ENCODE measurements around the gene SHISA2.

DNA sequence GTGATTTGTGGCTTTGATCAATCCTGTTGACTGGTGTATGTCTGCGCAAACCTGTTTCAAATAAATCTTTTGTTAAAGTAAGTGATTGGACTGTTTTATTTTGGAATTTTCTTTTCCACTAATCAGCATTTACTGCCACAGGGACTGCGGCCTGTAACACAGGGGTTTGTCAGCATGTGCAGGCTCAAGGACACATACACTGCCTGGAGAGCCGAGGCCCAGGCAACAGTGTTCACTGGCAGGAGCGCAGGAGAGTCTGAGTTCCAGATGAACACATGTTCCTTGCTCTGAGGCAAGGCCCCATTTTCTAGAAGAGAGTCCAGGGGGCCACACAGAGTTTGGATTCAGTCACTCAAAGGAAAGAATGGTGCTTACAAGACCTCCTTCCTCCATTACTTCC lies 26.0 kb downstream of the SHISA2 start:
- TF ChIP-seq, protein P1, sequence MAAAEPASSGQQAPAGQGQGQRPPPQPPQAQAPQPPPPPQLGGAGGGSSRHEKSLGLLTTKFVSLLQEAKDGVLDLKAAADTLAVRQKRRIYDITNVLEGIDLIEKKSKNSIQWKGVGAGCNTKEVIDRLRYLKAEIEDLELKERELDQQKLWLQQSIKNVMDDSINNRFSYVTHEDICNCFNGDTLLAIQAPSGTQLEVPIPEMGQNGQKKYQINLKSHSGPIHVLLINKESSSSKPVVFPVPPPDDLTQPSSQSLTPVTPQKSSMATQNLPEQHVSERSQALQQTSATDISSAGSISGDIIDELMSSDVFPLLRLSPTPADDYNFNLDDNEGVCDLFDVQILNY (CRISPR knock-in tag; IDR thresholded peaks at IDR 0.05) = no peak
- TF ChIP-seq, protein P2, sequence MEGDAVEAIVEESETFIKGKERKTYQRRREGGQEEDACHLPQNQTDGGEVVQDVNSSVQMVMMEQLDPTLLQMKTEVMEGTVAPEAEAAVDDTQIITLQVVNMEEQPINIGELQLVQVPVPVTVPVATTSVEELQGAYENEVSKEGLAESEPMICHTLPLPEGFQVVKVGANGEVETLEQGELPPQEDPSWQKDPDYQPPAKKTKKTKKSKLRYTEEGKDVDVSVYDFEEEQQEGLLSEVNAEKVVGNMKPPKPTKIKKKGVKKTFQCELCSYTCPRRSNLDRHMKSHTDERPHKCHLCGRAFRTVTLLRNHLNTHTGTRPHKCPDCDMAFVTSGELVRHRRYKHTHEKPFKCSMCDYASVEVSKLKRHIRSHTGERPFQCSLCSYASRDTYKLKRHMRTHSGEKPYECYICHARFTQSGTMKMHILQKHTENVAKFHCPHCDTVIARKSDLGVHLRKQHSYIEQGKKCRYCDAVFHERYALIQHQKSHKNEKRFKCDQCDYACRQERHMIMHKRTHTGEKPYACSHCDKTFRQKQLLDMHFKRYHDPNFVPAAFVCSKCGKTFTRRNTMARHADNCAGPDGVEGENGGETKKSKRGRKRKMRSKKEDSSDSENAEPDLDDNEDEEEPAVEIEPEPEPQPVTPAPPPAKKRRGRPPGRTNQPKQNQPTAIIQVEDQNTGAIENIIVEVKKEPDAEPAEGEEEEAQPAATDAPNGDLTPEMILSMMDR (IDR thresholded peaks at IDR 0.05) = no peak
- TF ChIP-seq FOXJ3 (CRISPR knock-in tag; IDR thresholded peaks at IDR 0.05; ENCODE audit: borderline replicate concordance) = no peak
- no peak for TF ChIP-seq PRRX2 (CRISPR knock-in tag; IDR thresholded peaks at IDR 0.05)

Data from WTC11 (cell line).